ENCODE measurements around the gene TIGD1. TPM values are rescaled to one million over a fixed set of nuclear protein-coding genes. Genes with fewer than 3 reads are reported as not detected.
A peak's percentile ranks its signal among the peaks of the same experiment; 100 is the strongest.

Gene TIGD1
- total RNA-seq, 1 donor from 2014 or later: 2.5 TPM

DNA sequence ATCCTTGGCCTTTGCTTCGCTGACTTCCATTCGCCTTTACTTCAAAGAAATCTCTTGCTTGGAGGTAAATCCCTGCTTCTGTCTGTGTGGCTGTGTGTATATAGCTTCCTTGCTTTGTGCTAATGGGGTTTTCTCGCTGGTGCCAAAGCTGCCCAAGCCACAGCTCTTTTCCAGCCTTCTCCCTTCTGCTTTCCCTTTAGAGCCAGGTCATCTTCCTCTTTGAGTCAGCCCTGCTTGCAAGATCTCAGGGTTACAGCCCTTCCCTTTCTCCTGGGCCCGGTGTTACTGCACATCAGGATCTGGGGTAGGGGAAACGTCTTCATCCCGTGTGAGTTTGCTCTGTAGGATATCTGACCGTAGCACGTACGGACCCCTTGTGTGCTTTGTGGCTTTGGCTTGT is 19.2 kb upstream of the TIGD1 start:
- no peak for ATAC-seq

DNA sequence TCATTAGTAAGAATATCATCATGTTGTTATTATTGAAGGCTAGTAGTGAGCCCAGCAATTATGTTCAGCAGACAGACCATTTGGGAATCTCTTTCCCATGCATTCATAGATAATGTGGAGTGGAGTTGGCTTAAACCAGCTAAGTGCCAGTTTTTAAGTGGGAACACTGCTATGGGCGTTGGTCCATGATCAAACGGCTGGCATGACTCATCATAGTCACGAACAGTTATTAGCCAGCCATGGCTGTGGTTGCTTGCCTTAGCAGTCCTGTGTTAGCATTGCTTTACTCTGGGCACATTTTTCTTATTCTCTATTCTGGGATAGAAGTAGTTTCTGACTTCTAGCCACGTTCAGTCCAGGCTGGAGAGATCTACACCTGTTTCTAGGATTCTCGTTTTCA is 17.8 kb upstream of the TIGD1 start:
- ATAC-seq: peak; percentile 86

GRCh38 chr2:232567721-232568120 is 17.4 kb upstream of the TIGD1 start:
- peak; percentile 48 for ATAC-seq

GRCh38 chr2:232563580-232563979 is 13.2 kb upstream of the TIGD1 start:
- no peak for ATAC-seq

DNA sequence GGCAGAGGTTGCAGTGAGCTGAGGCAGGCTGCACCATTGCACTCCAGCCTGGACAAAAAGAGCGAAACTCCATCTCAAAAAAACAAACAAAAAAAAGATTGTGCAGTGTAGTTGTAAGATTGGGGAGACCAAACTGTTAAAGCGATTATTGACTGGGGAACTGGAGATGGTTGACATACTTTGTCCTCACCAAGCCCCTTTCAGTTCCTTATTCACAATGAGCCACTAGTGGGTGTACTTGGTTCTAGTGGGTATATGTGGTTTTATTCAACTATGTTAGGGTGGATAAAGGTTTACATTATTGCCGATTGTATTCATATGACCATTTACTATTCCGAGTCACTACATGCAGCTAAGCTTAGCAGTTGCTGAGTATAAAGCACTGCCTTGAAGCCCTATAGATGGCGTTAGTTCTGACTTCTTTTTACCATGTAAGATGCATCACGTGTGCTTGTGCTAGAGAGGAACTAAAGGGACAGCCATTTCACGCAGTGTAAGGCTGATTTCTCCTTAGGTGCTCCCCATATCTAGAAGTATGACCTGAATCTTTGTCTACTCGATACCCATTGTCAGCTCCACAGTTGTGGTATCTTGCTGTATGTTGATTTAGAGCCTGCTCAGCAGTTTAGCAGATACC is 12.3 kb upstream of the TIGD1 start:
- ATAC-seq: no peak

- ATAC-seq: no peak
Measured at GRCh38 chr2:232556426-232556825, 6.1 kb upstream of the TIGD1 start.

DNA sequence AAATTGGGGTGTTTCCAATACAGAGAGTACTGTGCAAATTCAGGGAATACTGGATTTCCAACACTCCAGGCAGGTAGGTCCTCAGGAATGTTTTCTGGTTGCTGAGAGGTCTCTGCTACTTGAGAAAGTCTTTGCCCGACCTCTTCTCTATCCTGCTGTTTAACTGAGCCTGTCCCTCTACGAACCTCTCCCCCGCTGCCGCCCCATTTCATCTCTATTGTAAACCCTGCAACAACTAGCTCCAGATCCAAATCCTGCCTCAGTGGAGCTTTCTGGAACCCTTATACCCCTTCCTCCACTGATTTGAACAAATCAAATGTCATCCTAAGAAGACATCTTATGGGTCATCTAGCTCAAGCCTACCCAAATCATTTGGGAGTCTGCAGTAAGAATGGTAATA is 1.4 kb upstream of the TIGD1 start:
- ATAC-seq: no peak

DNA sequence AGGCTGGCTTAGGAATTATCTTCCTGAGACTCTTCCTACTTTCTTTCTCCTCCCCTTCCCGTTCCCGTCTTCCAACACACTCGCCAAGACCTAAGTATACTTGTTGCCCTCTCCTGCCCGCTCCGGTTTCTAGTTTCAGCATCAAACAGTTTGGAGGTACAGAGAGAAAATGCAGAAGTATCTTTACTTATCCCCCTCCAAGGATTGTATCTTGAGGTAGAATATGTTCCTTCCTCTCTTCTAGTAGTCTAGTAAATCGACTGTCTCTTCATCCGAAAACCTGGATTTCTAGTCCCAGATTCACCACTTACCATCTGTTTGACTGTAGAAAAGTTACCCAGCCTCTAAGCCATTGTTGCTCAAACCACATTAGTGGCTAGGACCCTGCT is 887 bp upstream of the TIGD1 start:
- no peak for ATAC-seq

DNA sequence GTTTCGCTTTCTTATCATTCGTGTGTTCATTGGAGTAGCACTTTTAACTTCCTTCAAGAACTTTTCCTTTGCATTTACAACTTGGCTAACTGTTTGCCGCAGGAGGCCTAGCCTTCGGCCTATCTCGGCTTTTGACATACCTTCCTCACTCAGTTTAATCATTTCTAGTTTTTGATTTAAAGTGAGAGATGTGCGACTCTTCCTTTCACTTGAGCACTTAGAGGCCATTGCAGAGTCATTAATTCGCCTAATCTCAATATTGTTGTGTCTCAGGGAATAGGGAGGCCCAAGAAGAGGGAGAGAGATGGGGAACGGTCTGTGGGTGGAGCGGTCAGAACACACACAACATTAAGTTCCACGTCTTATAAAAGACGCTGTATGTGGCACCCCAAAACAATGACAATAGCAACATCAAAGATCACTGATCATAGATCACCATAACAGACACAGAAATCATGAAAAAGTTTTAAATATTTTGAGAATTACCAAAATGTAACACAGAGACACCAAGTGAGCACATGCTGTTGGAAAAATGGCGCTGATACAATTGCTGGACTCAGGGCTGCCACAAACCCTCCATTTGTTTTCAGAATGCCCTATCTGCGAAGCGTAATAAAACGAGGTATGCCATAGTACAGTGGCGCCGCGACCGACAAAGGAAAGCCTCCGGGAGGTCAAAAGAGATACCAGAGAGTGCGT is 553 bp downstream of the TIGD1 start:
- no peak for ATAC-seq

DNA sequence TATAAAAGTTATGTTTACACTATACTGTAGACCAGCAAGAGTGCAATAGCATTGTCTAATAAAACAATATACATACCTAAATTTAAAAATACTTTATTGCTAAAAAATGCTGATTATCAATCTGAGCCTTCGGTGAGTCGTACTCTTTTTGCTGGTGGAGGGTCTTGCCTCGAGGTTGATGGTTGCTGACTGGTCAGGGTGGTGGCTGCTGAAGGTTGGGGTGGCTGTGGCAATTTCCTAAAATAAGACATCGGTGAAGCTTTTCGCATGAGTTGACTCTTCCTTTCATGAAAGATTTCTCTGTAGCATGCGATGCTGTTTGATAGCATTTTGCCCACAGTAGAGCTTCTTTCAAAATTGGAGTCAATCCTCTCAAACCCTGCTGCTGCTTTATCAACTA is 2.4 kb downstream of the TIGD1 start:
- ATAC-seq: no peak

- no peak for ATAC-seq
Measured at GRCh38 chr2:232545511-232546375, 4.6 kb downstream of the TIGD1 start.

DNA sequence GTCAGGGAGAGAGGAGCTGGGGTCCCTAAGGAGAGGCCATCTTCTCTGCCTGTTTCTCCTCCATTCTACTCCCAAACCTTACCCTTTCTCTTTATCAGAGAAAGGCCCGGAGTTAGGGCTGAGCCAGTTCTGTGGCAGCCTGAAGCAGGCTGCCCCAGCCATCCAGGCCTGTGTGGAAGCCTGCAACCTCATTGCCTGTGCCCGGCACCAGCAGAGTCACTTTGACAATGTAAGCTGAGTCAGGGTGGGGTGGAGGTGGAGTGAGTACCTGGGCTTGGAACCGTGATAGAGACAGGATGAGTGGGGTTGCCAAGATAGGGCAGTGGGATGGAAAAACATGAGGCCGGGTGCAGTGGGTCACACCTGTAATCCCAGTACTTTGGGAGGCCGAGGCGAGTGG is 5.7 kb downstream of the TIGD1 start:
- no peak for ATAC-seq

- no peak for ATAC-seq
Measured at GRCh38 chr2:232543928-232544631, 6.3 kb downstream of the TIGD1 start.

GRCh38 chr2:232543491-232543890 is 6.9 kb downstream of the TIGD1 start:
- no peak for ATAC-seq

DNA sequence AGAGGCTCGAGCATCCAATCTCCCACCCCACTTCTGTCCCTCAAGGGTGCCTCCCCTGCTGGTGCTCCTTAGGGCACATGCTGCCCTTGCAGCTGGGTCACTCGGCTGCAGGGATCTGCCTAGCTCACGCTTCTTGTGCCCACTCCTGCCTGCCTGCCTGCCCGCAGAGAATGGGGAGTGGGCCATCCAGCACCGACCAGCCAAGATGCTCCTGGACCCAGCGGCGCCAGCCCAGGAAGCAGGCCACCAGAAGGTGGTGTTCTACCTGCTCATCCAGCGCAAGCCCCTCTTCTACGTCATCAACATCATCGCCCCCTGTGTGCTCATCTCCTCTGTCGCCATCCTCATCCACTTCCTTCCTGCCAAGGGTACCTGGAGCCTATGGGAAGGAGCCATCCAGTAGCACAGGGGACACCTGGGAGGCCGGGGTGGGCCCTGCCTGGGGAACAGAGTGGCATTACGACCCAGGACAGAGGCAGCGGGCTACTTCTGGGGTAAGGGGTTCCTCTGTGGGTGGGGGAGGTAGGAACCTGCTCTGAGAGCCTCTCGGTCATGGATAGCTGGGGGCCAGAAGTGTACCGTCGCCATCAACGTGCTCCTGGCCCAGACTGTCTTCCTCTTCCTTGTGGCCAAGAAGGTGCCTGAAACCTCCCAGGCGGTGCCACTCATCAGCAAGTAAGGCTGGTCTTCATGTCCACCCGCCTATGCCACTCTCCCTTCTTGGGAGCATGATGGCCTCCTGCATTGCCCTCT is 7.5 kb downstream of the TIGD1 start:
- no peak for ATAC-seq

DNA sequence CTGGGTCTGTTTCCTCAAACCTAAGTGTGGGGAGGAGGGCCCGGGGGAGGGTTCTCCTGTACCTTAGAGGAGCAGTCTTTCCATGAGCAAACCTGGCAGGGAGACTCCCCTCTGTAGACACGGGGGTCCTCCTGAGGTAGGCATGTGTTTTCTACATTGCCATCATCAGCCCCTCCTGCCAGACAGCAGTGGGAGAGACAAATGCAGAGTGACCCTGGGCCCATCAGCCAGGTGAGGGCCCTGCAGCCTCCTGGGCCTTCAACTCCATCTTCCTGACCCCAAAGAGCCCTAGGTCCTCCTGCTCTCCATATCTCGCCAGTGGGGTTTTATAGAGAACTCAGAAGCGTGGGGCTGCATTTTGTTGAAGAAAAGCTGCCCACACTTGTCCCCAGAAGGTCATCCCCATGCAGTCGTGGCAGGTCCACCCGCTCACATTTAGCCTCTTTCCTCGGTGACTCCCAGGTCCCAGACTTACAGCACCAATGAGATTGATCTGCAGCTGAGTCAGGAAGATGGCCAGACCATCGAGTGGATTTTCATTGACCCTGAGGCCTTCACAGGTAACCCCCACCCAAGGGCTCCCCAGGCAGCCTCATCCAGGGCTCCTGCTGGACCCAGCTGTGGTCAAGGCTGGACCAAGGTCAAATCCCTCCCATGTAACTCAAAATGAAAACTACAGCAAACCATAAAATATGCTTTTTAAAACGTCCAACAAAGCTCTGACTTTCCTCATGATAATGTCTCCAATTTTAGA is 8.2 kb downstream of the TIGD1 start:
- ATAC-seq: no peak

GRCh38 chr2:232541195-232541960 is 9.0 kb downstream of the TIGD1 start:
- ATAC-seq: no peak

- ATAC-seq: peak; percentile 6
Measured at GRCh38 chr2:232540441-232541041, 9.8 kb downstream of the TIGD1 start.

DNA sequence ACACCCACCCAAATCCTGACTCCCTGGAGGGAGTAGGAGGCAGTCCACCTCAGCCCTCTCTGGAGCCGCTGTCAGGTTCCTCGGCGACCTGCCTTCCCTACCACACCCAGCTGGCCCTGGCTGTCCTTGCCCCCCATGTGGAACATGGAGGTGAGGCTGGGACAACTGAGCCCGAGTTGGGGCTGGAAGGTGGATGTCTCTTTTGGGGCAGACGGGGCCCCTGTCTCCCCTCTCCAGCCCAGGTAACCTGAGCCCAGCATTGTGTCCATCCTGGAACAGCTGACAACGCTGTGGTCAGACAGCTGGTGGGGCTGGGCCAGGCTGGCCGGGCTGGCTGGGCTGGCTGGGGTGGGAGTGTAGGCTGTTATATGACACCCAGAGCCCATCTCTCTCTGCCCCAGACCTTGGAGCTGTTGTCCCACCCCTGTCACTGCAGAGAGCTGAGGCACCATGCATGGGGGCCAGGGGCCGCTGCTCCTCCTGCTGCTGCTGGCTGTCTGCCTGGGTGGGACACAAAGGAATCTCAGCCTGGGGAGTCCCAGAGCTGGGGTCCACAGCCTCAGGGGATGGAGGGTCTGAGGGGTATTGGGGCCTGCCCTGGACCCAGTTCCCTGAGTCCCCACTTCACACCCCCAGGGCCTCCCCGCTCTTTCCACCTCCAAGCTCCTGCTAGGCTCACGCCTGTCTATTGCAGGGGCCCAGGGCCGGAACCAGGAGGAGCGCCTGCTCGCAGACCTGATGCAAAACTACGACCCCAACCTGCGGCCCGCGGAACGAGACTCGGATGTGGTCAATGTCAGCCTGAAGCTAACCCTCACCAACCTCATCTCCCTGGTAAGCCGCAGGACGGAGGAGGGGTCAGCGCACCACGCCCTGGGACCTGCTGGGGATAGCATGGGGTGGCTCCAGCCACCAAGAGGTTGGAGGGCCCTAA is 10.8 kb downstream of the TIGD1 start, which contains the start of gene CHRNG:
CHRNG (plus strand) TSS at position 395 of the 934 bp plus-strand sequence; CDS start at position 451, 56 bp downstream.
- ATAC-seq: no peak
